ENCODE results near the gene PXYLP1. TPM values are rescaled to one million over a fixed set of nuclear protein-coding genes. Genes with fewer than 3 reads are reported as not detected.
"Not testable (repeated sequence)": the region's sequence is repeated elsewhere in the genome, so short reads cannot be mapped to it uniquely, and the experiment has no call there.

PXYLP1 gene
- total RNA-seq, 1 experiment from 2014 or later: 4.1 TPM

GRCh38 chr3:141279077-141279967 lies 47.7 kb downstream of the PXYLP1 start:
- peak; percentile 31 for DNase-seq (ENCODE audit: low read depth)
- in situ Hi-C loops (cut with HindIII; ENCODE audit: low pct_unique_long_range_greater_than_20kb, low sequenced_read_pairs): no loop called here

GRCh38 chr3:141280086-141280485 lies 48.5 kb downstream of the PXYLP1 start:
- in situ Hi-C loops (cut with HindIII; ENCODE audit: low pct_unique_long_range_greater_than_20kb, low sequenced_read_pairs): no loop called here
- no peak for DNase-seq (ENCODE audit: low read depth)

GRCh38 chr3:141280690-141281089 lies 49.1 kb downstream of the PXYLP1 start:
- in situ Hi-C loops (cut with HindIII; ENCODE audit: low pct_unique_long_range_greater_than_20kb, low sequenced_read_pairs): no loop called here
- no peak for DNase-seq (ENCODE audit: low read depth)

- in situ Hi-C loops (cut with HindIII; ENCODE audit: low pct_unique_long_range_greater_than_20kb, low sequenced_read_pairs): no loop called here
These were observed 53.9 kb downstream of the PXYLP1 start for GRCh38 chr3:141285570-141285969.

DNA sequence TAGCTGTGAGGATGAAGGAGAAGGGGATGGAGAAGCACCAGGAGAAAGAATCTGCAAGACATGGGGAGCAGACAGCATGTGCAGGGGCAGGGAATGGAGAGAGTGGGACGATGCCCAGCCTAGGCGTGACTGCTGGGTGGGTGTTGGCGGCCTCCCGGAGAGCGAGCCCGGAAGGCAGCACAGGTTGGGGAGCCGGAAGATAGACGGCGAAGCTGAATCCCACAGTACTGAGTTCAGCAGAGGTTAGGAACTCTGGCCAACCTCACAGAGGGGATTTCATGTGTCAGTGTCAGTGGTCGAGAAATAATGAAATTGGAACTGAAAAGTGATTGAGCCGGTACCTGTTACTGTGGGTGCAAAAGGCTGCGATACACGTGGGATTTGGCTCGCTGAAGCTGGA lies 55.2 kb downstream of the PXYLP1 start:
- in situ Hi-C loops (cut with HindIII; ENCODE audit: low pct_unique_long_range_greater_than_20kb, low sequenced_read_pairs): no loop called here
- DNase-seq (ENCODE audit: low read depth): no peak

More at GRCh38 chr3:141285570-141285969, 53.9 kb downstream of the PXYLP1 start:
- no peak for DNase-seq (ENCODE audit: low read depth)

DNA sequence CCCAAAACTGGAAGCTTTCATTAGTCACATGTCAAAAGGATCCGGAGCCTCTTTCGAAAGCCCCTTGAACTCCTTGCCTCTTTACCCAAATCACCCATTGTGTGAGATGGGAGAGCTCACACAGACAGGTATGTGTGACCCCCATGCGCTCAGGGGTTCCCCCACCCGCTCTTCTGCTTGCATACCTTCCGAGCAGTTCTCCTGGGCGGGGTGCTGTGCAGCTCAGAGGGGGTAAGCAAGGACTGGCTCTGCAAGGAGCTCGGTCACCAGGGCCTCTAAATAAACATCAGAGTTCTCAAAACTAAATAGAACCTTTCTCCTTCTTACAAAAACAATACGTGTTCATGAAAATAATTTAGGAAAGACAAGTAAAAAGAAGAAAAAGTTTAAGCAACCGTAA lies 55.7 kb downstream of the PXYLP1 start:
- in situ Hi-C loops (cut with HindIII; ENCODE audit: low pct_unique_long_range_greater_than_20kb, low sequenced_read_pairs): no loop called here
- DNase-seq (ENCODE audit: low read depth): no peak

GRCh38 chr3:141288336-141288990 lies 56.8 kb downstream of the PXYLP1 start:
- in situ Hi-C loops (cut with HindIII; ENCODE audit: low pct_unique_long_range_greater_than_20kb, low sequenced_read_pairs): no loop called here

DNA sequence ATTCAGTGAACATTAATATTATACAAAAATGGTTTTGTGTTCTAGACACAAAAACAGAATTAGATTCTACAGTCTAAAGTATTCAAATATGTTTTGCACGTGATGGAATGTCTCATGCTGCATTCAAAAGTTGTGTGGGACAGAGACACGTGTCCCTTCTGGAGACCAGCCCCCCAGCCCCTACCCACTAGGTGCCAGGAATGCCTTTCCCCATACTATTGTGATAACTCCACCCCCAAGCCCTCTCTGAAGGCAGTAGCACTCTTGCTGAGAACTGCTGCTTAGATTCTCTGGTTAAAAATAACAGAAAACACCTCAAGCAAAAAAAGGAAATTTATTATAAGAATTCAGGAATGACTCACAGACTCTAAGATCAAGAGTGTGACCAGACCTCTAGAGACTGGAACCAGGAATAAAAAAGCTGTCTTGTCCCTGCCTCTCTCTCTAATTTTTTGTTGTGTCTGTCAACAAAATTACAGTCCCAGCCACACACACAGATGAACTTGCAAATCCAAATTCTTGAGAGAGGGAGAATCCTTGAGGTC lies 57.7 kb downstream of the PXYLP1 start:
- in situ Hi-C loops (cut with HindIII; ENCODE audit: low pct_unique_long_range_greater_than_20kb, low sequenced_read_pairs): no loop called here
- DNase-seq (ENCODE audit: low read depth): peak; percentile 14

More at GRCh38 chr3:141288336-141288990, 56.8 kb downstream of the PXYLP1 start:
- no peak for DNase-seq (ENCODE audit: low read depth)

DNA sequence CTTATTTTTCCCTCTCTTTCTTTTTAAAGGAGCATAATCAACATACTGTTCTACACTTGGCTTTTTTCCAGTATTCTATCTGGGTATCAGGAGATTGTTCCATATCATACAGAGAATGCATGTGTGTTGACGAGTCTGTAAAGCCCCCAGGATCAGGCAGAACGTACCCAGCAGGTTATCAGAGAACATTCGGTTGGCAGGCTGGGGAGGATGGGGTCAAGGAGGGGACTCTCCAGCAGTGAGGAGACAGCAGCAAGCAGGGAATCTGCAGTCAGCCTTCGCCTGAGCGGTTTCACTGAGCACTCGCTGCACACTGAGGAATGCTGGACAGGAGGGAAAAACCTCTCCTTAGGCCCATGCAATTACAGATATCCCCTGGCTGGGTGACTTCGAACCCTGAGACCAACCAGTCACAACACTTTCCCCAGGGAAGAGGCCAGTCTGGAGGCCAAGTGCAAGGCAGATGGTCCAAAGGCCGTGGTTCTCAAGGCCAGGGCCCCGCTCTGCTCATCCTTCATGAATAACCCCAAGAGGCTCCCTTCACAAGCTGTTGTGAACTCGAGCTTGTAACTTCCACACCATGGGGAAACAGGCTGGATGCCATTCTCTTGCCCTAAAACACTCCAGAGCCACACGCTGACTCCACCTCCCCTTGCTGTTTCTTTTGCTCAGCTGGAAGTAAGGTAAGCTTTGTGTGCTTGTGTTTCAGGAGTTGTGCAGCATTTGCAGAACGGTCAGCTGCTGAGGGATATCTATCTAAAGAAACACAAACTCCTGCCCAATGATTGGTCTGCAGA lies 60.1 kb downstream of the PXYLP1 start:
- DNase-seq (ENCODE audit: low read depth): no peak
- in situ Hi-C loops (cut with HindIII; ENCODE audit: low pct_unique_long_range_greater_than_20kb, low sequenced_read_pairs): no loop called here

GRCh38 chr3:141292356-141293058 lies 60.9 kb downstream of the PXYLP1 start:
- DNase-seq (ENCODE audit: low read depth): no peak
- in situ Hi-C loops (cut with HindIII; ENCODE audit: low pct_unique_long_range_greater_than_20kb, low sequenced_read_pairs): no loop called here

DNA sequence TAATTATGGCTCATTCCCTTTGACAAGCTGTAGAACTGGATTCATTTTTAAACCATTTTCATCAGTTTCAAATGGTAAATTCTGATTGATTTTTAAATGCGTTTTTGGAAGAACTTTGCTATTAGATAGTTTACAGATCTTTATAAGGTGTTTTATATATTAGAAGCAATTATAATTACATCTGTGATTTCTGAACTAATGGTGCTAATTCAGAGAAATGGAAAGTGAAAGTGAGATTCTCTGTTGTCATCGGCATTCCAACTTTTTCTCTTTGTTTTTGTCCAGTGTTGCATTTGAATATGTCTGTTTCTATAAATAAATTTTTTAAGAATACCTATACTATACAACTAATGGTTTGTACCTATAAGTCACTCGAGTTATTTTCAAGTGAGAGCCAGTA lies 62.7 kb downstream of the PXYLP1 start:
- in situ Hi-C loops (cut with HindIII; ENCODE audit: low pct_unique_long_range_greater_than_20kb, low sequenced_read_pairs): no loop called here
- DNase-seq (ENCODE audit: low read depth): no peak

DNA sequence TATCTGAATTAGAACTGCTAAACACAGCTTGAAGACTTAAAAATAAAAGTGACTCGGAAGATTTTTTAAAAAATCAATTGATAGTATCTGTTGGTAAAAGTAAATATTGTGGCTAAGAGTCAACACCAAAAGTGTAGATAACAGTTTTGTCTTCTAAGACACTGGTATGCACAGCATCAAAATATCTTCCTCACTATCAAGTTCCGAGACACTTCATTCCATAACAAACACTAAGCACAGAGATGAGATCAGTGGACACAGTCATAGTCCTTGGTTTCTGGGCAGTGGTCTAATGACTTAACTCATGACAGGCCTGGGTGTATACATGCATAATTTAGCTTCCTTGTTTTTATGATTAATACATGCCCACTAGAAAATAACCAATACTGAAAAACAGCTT lies 63.2 kb downstream of the PXYLP1 start:
- in situ Hi-C loops (cut with HindIII; ENCODE audit: low pct_unique_long_range_greater_than_20kb, low sequenced_read_pairs): no loop called here
- no peak for DNase-seq (ENCODE audit: low read depth)

DNA sequence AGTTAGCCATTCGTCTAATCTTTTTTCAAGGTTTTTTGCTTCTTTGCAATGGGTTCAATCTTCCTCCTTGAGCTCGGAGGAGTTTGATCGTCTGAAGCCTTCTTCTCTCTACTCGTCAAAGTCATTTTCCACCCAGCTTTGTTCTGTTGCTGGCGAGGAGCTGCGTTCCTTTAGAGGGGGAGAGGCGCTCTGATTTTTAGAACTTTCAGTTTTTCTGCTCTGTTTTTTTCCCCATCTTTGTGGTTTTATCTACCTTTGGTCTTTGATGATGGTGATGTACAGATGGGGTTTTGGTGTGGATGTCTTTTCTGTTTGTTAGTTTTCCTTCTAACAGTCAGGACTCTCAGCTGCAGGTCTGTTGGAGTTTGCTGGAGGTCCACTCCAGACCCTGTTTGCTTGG lies 68.8 kb downstream of the PXYLP1 start:
- in situ Hi-C loops (cut with HindIII; ENCODE audit: low pct_unique_long_range_greater_than_20kb, low sequenced_read_pairs); DNase-seq (ENCODE audit: low read depth): not testable (repeated sequence)

DNA sequence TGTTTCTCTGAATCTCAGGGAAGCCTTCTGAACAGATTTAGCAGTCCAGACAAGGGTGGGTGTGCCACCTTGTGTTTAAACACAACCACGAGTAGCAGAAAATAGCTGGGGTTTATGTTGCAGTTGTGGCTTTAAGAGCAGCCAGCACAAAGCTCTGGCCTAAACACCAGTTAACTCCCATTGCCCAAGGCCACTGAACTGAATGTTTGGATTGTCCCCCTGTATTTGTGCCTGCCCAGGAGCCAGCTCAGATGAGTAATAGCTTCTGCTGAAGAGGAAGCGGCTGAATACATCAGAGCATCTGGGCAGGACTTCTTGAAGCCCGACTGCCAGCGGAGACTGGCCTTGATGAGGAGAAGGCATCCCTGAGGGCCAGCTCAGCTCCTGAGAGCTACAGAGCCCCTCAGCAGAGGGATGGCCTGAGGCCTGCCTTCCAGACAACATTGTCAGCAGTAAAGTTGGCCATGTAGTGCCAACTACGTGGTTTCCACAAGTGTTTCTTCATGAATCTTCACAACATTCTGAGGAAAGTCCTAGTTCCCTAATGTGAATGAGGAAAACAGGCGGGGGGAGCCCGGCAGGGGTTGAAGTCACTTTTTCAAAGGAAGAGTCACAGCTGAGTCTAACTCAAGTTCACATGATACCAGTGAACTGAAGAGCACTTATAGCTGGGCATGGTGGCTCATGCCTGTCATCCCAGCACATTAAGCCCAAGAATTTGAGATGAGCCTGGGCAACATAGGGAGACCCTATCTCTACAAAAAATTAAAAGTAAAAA lies 70.9 kb downstream of the PXYLP1 start:
- DNase-seq (ENCODE audit: low read depth): no peak
- in situ Hi-C loops (cut with HindIII; ENCODE audit: low pct_unique_long_range_greater_than_20kb, low sequenced_read_pairs): no loop called here

- DNase-seq (ENCODE audit: low read depth): peak; percentile 64
- in situ Hi-C loops (cut with HindIII; ENCODE audit: low pct_unique_long_range_greater_than_20kb, low sequenced_read_pairs): no loop called here
These were observed 72.0 kb downstream of the PXYLP1 start for GRCh38 chr3:141303481-141304223.

GRCh38 chr3:141305436-141305835 lies 73.8 kb downstream of the PXYLP1 start:
- DNase-seq (ENCODE audit: low read depth): peak; percentile 33
- in situ Hi-C loops (cut with HindIII; ENCODE audit: low pct_unique_long_range_greater_than_20kb, low sequenced_read_pairs): no loop called here

DNA sequence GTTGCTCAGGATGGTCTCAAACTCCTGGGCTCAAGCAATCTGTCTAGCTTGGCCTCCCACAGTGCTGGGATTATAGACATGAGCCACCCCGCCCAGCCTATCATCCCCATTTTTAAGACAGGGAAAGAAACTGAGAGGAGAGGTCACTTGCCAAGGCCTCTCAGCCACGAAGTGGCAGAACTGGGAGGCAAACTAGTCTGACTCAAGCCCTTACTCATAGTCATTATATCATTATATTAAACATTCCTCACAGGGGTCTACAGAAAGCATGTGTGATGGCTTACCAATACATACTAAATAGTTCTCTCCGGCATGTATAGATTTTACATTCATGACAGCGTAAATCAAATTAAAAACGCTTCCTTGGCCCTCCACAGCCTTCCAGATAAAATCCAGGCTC lies 74.7 kb downstream of the PXYLP1 start:
- DNase-seq (ENCODE audit: low read depth): no peak
- in situ Hi-C loops (cut with HindIII; ENCODE audit: low pct_unique_long_range_greater_than_20kb, low sequenced_read_pairs): no loop called here
